WTC11 (cell line): Measurements from ENCODE around the gene CDH22. TPM values are rescaled to one million over a fixed set of nuclear protein-coding genes. Genes with fewer than 3 reads are reported as not detected.

ENCODE experiments used
- ATAC-seq: fragments of 200-7000 bp; cut with Tn5 transposase; 2 replicates; pipeline ENCODE4 v1.10.0; 2021; ENCODE audit warnings: mild to moderate bottlenecking, moderate library complexity
- CTCF ChIA-PET: fragments of 300-600 bp; sonication (Branson Sonifier 250); formaldehyde crosslinking; loops from one replicate; lab custom pipeline; 2021; ENCODE audit warnings: antibody characterized with exemption; lab: Charles Lee
- POLR2A ChIA-PET: fragments of 350-600 bp; sonication (Branson Sonifier 250); formaldehyde crosslinking; loops from one replicate; lab custom pipeline; 2021; ENCODE audit warnings: antibody characterized with exemption; lab: Charles Lee
- DNase-seq: peaks from one replicate; pipeline ENCODE4 v3.0.0; 2021; ENCODE audit warnings: low spot score
- H3K27ac Mint-ChIP-seq: 2 replicates; pipeline ENCODE4 v1.8.0; 2021; ENCODE audit warnings: mixed read lengths
- H3K27me3 Mint-ChIP-seq: 2 replicates; pipeline ENCODE4 v1.8.0; 2021; ENCODE audit warnings: low read depth, mild to moderate bottlenecking, moderate library complexity, mixed read lengths
- H3K36me3 Mint-ChIP-seq: 2 replicates; pipeline ENCODE4 v1.8.0; 2021; ENCODE audit warnings: mixed read lengths
- H3K4me1 Mint-ChIP-seq: 2 replicates; pipeline ENCODE4 v1.8.0; 2022; ENCODE audit warnings: mixed read lengths
- H3K4me3 Mint-ChIP-seq: 2 replicates; pipeline ENCODE4 v1.8.0; 2021; ENCODE audit warnings: mild to moderate bottlenecking, moderate library complexity, mixed read lengths
- H3K9me3 Mint-ChIP-seq: 2 replicates; pipeline ENCODE4 v1.8.0; 2021; ENCODE audit warnings: mixed read lengths
- ATF3 ChIP-seq: sonication (generic); formaldehyde crosslinking; conservative IDR thresholded peaks from 2 replicates; pipeline ENCODE4 v1.8.1; 2022; ENCODE audit warnings: mild to moderate bottlenecking, missing genetic modification reagents
- ATF6 ChIP-seq: sonication (generic); formaldehyde crosslinking; IDR thresholded peaks from 2 replicates; pipeline ENCODE4 v1.8.1; 2023; ENCODE audit warnings: mild to moderate bottlenecking, missing genetic modification reagents
- FOXP4 ChIP-seq: sonication (generic); formaldehyde crosslinking; IDR thresholded peaks from 2 replicates; pipeline ENCODE4 v1.8.0; 2022; ENCODE audit warnings: mild to moderate bottlenecking, missing genetic modification reagents
- GRHL2 ChIP-seq: fragments of 250-450 bp; sonication (Bioruptor Pico); IDR thresholded peaks from 2 replicates; pipeline ENCODE4 v1.8.0; 2022; ENCODE audit warnings: mild to moderate bottlenecking, moderate library complexity; ENCODE audit not compliant: insufficient replicate concordance, severe bottlenecking
- IRF2 ChIP-seq: sonication (generic); formaldehyde crosslinking; IDR thresholded peaks from 2 replicates; pipeline ENCODE4 v1.8.0; 2022; ENCODE audit warnings: low read depth, missing genetic modification reagents, borderline replicate concordance
- NR1H2 ChIP-seq: sonication (generic); formaldehyde crosslinking; IDR thresholded peaks from 2 replicates; pipeline ENCODE4 v1.9.0; 2021; ENCODE audit warnings: mild to moderate bottlenecking, moderate library complexity, missing genetic modification reagents
- NR3C1 ChIP-seq: sonication (generic); formaldehyde crosslinking; conservative IDR thresholded peaks from 2 replicates; pipeline ENCODE4 v1.8.1; 2023; ENCODE audit warnings: low read depth, mild to moderate bottlenecking, missing genetic modification reagents
- OVOL2 ChIP-seq: fragments of 250-450 bp; sonication (Bioruptor Pico); IDR thresholded peaks from 2 replicates; pipeline ENCODE4 v1.9.0; 2021; ENCODE audit warnings: mild to moderate bottlenecking, borderline replicate concordance
- RELA ChIP-seq: sonication (generic); formaldehyde crosslinking; IDR thresholded peaks from 2 replicates; pipeline ENCODE4 v1.8.1; 2022; ENCODE audit warnings: missing genetic modification reagents, mild to moderate bottlenecking, borderline replicate concordance
- STAT6 ChIP-seq: sonication (generic); formaldehyde crosslinking; conservative IDR thresholded peaks from 2 replicates; pipeline ENCODE4 v1.8.1; 2023; ENCODE audit warnings: mild to moderate bottlenecking, low read depth, missing genetic modification reagents, moderate library complexity
- TP53 ChIP-seq: sonication (generic); formaldehyde crosslinking; IDR thresholded peaks from 2 replicates; pipeline ENCODE4 v1.8.1; 2023; ENCODE audit warnings: mild to moderate bottlenecking, missing genetic modification reagents
- ZBTB43 ChIP-seq: sonication (generic); formaldehyde crosslinking; IDR thresholded peaks from 2 replicates; pipeline ENCODE4 v1.8.1; 2023; ENCODE audit warnings: mild to moderate bottlenecking, missing genetic modification reagents
- ZNF232 ChIP-seq: sonication (generic); formaldehyde crosslinking; IDR thresholded peaks from 2 replicates; pipeline ENCODE4 v1.8.0; 2022; ENCODE audit warnings: mild to moderate bottlenecking, missing genetic modification reagents
- ZNF423 ChIP-seq: fragments of 250-450 bp; sonication (Bioruptor Pico); IDR thresholded peaks from 2 replicates; pipeline ENCODE4 v2.1.2; 2022; ENCODE audit warnings: mild to moderate bottlenecking, moderate library complexity
- ZNF671 ChIP-seq: fragments of 250-450 bp; sonication (Bioruptor Pico); IDR thresholded peaks from 2 replicates; pipeline ENCODE4 v1.8.0; 2021; ENCODE audit warnings: mild to moderate bottlenecking
- total RNA-seq: library from RNA; stranded (reverse); gene quantifications from 3 replicates; pipeline ENCODE4 v1.2.3, GENCODE V29; 2021
- TF ChIP-seq, protein P1 (sequence below): sonication (generic); formaldehyde crosslinking; IDR thresholded peaks from 2 replicates; pipeline ENCODE4 v1.8.0; 2023; ENCODE audit warnings: missing genetic modification reagents
- TF ChIP-seq, protein P2 (sequence below): fragments of 250-450 bp; sonication (Bioruptor Pico); IDR thresholded peaks from 2 replicates; pipeline ENCODE4 v1.9.0; 2021; ENCODE audit warnings: mild to moderate bottlenecking

CDH22 gene
- total RNA-seq, 1 experiment from 2014 or later: 0.13 TPM

- no peak for TF ChIP-seq NR3C1 (CRISPR knock-in tag)
- TF ChIP-seq IRF2 (CRISPR knock-in tag): no peak
- no peak for TF ChIP-seq ZNF232 (CRISPR knock-in tag)
- no peak for TF ChIP-seq ATF3 (CRISPR knock-in tag)
- TF ChIP-seq ZNF671: no peak
- TF ChIP-seq, protein P1, sequence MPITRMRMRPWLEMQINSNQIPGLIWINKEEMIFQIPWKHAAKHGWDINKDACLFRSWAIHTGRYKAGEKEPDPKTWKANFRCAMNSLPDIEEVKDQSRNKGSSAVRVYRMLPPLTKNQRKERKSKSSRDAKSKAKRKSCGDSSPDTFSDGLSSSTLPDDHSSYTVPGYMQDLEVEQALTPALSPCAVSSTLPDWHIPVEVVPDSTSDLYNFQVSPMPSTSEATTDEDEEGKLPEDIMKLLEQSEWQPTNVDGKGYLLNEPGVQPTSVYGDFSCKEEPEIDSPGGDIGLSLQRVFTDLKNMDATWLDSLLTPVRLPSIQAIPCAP (CRISPR knock-in tag): no peak
- no peak for TF ChIP-seq GRHL2
- no peak for TF ChIP-seq ATF6
- no peak for TF ChIP-seq OVOL2 (CRISPR knock-in tag)
- TF ChIP-seq RELA (CRISPR knock-in tag): no peak
- no peak for TF ChIP-seq FOXP4 (CRISPR knock-in tag)
- no peak for TF ChIP-seq ZBTB43 (CRISPR knock-in tag)
- TF ChIP-seq, protein P2, sequence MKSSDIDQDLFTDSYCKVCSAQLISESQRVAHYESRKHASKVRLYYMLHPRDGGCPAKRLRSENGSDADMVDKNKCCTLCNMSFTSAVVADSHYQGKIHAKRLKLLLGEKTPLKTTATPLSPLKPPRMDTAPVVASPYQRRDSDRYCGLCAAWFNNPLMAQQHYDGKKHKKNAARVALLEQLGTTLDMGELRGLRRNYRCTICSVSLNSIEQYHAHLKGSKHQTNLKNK (CRISPR knock-in tag): no peak
- no peak for TF ChIP-seq STAT6 (CRISPR knock-in tag)
- TF ChIP-seq NR1H2 (CRISPR knock-in tag): no peak
- no peak for TF ChIP-seq ZNF423 (CRISPR knock-in tag)
- no peak for TF ChIP-seq TP53 (CRISPR knock-in tag)
- Mint-ChIP-seq H3K4me1 (peaks cover 36% of the 10 kb centered on the region), H3K4me3 (no peak overlapping the region), H3K9me3 (no peaks in the 10 kb centered on the region), H3K27ac (no peak overlapping the region), H3K27me3 (peaks cover 7% of the 10 kb centered on the region), H3K36me3 (no peaks in the 10 kb centered on the region)
- ATAC-seq: no peak
- no peak for DNase-seq
- ChIA-PET POLR2A (no interaction called here), CTCF (interaction anchor here (0.9 to 6.0 kb wide), 8 partner anchors 10 to 205 kb away, joined by 3 to 43 read pairs (median 5); partner anchors contain the start of gene CDH22)
Observed at GRCh38 chr20:46333161-46333991, 25.1 kb upstream of the CDH22 start.
